Measurements from ENCODE around the gene RCSD1.
"Not testable (repeated sequence)": the region's sequence is repeated elsewhere in the genome, so short reads cannot be mapped to it uniquely, and the experiment has no call there.

RCSD1 gene, protein sequence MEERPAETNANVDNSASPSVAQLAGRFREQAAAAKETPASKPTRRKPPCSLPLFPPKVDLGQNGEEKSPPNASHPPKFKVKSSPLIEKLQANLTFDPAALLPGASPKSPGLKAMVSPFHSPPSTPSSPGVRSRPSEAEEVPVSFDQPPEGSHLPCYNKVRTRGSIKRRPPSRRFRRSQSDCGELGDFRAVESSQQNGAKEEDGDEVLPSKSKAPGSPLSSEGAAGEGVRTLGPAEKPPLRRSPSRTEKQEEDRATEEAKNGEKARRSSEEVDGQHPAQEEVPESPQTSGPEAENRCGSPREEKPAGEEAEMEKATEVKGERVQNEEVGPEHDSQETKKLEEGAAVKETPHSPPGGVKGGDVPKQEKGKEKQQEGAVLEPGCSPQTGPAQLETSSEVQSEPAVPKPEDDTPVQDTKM

DNA sequence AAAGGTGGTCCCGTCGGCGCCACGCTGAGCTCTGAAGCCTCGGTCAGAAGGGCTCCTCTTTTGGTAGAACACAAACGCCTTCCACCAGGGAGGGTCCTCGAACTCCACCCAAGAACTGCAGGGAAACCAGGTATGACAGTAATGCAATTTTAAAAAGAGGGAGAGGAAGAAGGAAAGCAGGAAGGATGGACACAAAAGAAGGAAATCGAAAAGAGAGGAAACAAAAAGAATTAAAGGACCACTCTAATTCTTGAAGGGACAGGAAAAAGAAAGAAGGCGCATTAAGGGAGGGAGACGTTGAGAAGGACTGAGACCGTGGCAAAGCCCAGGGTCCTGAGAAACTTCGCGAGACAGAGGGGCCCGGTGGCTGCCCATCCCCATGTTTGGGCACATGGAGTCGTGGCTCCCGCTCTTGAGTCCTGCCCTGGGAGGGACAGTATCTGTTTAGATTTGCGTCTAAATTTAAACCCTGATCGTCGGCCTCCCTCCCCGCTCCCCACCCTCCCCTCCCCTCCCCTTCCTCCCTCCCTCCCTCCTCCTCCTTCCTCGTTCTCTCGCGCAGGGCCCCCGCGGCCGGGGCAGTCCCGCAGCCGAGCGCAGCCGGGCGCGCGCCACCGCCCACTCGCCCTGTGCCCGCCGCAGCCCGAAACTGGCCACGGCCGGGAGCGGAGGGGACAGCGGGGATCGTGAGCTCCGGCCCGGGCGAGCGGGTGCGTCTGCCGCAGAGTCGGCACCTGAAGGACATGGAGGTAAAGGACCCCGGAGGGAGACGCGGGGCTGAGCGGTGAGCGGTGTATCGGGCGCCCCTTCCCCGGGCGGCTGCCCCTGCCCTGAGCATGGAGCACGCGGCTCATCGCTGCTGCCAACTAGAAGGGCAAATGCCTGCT is at the start of gene RCSD1:
Gene RCSD1 (plus strand): TSS at position 552 of the 887 bp plus-strand sequence. CDS start 192 bp downstream, at position 744.
- no peak for DNase-seq (ENCODE audit: low read depth)

GRCh38 chr1:167582064-167582463 is 48.0 kb upstream of the RCSD1 start:
- no peak for DNase-seq (ENCODE audit: low read depth)

DNA sequence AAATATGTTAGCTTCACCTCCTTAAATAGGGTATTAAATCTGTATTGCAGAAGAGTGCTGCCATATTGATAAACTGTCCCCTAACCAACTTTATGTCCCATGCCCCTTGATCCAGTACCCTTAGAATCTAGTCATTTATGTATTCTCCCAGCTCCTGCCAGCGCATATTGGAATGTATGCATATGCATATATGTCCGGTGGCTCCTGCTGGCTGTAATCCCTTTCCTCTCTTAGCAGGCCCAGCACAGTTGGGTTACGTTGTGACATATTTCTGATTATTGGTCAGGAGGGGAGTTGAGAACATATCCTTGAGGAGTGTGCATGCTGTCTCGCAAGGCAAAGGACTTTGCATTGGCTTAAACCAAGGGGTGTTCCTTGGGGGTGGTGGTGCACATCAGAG is 47.3 kb upstream of the RCSD1 start:
- DNase-seq (ENCODE audit: low read depth) = no peak

GRCh38 chr1:167584581-167584980 is 45.5 kb upstream of the RCSD1 start:
- DNase-seq (ENCODE audit: low read depth) = no peak

GRCh38 chr1:167587342-167587741 is 42.7 kb upstream of the RCSD1 start:
- no peak for DNase-seq (ENCODE audit: low read depth)

DNA sequence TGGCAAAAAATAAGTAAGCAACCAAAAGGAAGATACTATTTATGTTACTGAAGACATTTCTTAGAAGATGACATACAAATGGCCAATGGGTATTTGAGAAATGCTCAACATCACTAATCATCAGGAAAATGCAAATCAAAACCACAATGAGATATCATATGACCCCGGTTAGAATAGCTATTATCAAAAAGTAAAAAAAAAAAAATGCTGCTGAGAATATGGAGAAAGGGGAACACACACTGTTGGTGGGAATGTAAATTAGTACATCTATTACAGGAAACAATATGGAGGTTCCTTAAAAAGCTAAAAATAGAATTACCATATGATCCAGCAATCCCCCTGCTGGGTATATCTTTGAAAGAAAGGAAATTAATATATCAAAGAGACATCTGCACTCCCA is 42.2 kb upstream of the RCSD1 start:
- no peak for DNase-seq (ENCODE audit: low read depth)

- no peak for DNase-seq (ENCODE audit: low read depth)
Observed at GRCh38 chr1:167588361-167588760, 41.7 kb upstream of the RCSD1 start.

- no peak for DNase-seq (ENCODE audit: low read depth)
Observed at GRCh38 chr1:167592475-167592874, 37.6 kb upstream of the RCSD1 start.

- no peak for DNase-seq (ENCODE audit: low read depth)
Observed at GRCh38 chr1:167593860-167594259, 36.2 kb upstream of the RCSD1 start.

DNA sequence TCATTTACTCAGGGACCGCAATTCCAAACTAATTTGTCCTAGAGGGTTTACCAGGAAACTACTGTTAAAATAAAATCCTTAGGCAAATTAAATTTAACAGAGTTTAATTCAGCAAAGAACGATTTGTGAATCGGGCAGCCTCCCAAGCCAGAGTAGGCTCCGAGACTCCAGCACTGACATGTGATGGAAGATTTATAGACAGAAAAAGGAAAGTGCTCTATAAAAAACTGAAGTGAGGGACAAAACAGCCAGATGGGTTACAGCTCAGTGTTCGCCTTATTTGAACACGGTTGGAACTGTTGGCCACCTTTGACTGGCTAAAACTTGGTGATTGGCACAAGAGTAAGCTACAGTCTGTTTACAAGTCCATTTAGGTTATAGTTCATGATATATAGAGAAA is 35.2 kb upstream of the RCSD1 start:
- no peak for DNase-seq (ENCODE audit: low read depth)

DNA sequence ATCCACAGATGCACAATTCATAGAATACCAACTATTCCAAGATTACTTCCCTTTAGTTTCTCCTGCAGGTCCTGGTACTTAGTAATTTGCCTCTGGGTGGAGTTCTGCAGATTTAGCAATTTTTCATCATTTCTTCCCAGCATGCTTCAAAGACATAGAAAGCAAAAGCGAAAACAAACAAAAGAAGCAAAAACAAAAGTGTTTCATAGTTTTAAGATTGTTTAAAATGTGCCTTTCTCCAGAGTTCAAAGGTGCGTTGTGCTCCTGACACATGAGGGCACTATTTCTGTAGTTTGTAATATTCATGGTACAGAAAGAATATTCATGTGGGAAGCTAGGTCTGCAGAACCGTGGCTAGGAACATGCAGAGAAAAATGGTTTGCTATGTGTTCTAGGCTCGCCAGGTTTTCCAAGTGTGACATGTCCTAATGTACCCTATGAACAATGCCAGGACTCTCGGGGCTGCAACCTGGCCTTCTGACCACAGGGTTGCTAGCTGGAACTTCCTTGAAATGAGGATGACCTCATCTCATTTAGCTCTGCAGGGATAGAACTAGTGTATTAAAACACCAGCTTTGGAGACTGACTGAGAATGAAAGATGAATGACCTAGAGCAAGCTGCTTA is 30.0 kb upstream of the RCSD1 start:
- DNase-seq (ENCODE audit: low read depth) = peak; percentile 61

DNA sequence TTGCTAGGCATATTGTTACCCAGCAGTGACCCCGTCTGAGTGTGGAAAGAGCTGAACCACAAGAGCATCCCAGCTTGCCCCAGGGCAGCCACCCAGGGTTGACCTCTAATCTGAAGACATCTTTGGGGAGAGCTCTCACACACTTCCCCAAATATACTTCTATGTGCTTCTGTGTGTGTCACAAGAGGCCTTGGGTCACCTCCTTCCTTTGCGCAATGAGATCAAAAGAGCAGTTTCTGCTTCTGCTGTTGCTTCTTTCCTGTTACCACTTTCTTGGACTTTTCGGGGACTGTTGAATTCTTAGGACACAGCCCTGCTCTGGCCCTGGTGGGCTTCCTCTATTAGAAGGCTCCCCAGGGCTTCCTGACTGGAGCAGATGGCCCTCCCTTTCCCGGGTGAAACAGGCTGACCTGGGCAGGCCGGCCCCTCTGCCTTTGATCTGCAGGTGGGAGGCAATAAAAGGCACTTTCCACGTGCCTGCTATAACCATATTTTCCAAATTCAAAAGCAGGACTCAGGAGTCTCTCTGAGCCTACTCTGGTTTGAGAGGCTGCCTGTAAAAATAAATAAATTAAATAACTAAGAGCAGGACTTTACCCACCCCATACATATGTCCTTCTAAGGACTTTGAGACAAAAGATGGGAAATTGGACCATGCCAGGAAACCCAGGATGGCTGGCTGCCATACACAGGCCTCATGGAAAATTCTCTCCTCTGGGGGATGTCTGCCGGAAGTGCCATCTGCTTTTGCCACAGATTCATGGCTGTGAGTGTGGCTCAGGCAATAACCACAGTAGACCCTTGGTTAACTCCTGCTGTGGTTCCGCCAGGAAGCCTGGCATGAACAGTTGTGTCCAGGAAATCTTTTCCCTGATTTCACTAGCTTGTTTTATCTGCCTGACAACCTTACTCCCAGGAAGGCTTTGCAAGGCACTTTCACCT is 28.3 kb upstream of the RCSD1 start:
- DNase-seq (ENCODE audit: low read depth) = no peak

- no peak for DNase-seq (ENCODE audit: low read depth)
Observed at GRCh38 chr1:167602840-167603239, 27.2 kb upstream of the RCSD1 start.

DNA sequence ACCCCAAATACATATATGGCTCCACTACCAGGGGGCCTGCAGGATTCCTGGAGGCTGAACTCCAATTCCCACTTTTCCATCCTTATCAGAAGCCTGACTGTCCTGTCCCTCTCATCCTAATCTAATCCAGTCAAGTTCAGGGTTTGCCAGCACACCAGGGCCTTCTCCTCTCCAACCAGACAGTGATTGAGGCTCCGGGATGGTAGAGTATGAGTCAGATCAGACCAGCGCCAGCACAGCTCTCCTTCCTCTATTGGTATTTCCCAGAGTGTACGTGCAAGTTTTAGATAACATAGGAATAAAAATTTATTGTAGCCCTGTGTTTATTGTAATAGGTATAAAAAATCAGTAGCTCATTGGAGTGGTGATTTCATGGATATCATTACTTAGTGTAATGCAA is 24.5 kb upstream of the RCSD1 start:
- no peak for DNase-seq (ENCODE audit: low read depth)

DNA sequence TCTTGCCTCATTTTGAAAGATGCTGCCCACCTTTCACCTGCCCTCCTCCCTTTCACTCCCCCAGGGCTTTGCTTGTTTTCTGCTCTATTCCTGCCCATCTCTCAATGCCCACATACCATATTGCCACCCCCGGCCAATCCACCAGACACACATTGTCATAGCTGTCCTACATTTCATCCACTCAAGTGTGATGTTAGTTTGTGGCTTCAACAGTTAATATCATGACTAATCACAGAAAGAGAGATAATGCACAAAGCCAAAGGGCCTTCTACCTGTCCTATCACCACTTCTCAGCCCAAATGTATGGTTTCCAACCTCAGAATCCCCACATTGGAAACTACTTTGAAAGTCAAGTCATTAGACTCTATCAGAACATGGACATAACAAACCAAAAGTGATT is 18.0 kb upstream of the RCSD1 start:
- no peak for DNase-seq (ENCODE audit: low read depth)

DNA sequence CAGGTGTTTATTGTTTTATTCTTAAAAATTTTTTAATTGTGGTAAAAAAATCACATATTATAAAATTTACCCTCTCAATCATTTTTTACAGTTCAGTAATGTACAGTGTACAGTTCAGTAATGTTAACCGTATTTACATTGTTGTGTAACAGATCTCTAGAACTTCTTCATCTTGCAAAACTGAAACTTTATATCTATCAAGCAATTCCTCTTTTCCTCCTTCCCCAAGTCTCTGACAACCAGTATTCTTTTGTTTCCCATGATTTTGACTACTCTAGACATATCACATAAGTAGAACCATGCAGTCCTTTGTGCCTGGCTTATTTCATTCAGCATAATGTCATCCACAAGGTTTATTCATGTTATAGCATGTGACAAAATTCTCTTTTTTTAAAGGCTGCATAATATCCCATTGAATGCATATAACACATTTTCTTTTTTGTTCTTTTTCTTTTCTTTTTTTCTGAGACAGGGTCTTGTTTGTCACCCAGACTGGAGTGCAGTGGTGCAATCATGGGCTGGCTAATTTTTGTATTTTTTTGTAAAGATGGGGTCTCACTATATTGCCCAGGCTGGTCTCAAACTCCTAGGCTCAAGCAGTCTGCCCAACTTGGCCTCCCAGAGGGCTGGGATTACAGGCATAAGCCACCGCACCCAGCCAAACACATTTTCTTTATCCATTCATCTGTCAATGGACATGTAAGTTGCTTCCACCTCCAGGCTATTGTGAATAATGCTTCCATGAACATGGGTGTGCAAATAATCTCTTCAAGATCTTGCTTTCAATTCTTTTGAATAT is 17.2 kb upstream of the RCSD1 start:
- no peak for DNase-seq (ENCODE audit: low read depth)

DNA sequence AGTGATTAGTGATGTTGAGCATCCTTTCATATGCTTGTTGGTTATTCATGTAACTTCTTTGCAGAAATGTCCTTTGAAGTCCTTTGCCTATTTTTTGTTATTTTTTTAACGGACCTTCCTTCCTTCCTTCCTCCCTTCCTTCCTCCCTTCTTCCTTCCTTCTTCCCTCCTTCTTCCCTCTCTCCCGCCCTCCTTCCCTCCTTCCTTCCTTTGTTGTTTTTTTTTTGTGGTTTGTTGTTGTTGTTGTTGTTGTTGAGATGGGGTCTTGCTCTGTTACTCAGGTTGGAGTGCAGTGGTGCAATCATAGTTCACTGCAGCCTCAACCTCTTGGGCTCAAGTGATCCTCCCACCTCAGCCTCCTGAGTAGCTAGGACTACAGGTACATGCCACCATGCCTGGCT is 16.0 kb upstream of the RCSD1 start:
- DNase-seq (ENCODE audit: low read depth) = not testable (repeated sequence)

DNA sequence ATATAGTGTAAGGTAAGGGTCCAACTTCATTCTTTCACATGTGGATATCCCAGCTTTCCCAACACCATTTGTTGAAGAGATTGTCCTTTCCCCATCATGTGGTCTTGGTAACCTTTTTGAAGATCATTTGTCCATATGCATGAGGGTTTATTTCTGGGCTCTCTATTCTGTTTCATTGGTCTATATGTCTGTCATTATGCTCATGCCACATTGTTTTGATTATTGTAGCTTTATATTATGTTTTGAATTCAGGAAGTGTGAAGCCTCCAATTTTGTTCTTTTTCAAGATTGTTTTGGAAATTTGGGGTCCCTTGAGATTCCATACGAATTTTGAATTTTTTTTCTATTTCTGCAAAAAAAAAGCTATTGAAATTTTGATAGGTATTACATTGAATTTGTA is 15.2 kb upstream of the RCSD1 start:
- no peak for DNase-seq (ENCODE audit: low read depth)

- DNase-seq (ENCODE audit: low read depth) = no peak
Observed at GRCh38 chr1:167616521-167616920, 13.5 kb upstream of the RCSD1 start.
